Peyer's patch (tissue), 4 donors: ENCODE measurements around the gene MTFP1. TPM values are rescaled to one million over a fixed set of nuclear protein-coding genes. Genes with fewer than 3 reads are reported as not detected.
"Not testable (repeated sequence)": the region's sequence is repeated elsewhere in the genome, so short reads cannot be mapped to it uniquely, and the experiment has no call there.

Source experiments
- DNase-seq, 3 donors: peaks; one replicate each; pipeline ENCODE4 v3.0.0-alpha.2; 2017 to 2019
- H3K27ac ChIP-seq, 4 donors: fragments of 200-600 bp; sonication (generic); one replicate each; pipeline ENCODE4 v1.5.1; 2016 to 2019
- H3K27me3 ChIP-seq, 2 donors: fragments of 200-600 bp; sonication (generic); one replicate each; pipeline ENCODE4 v1.5.1; 2019
- H3K36me3 ChIP-seq, 3 donors: fragments of 200-600 bp; sonication (generic); one replicate each; pipeline ENCODE4 v1.5.1; 2016 to 2019
- H3K4me1 ChIP-seq, 4 donors: fragments of 200-600 bp; sonication (generic); one replicate each; pipeline ENCODE4 v1.5.1; 2016 to 2019
- H3K4me3 ChIP-seq, 4 donors: fragments of 200-600 bp; sonication (generic); 1 replicate in 3 of 4; 2 replicates in 1 of 4; pipeline ENCODE4 v1.5.1; 2016 to 2019; ENCODE audit warnings: mild to moderate bottlenecking in 1 of 4
- H3K9me3 ChIP-seq, 4 donors: fragments of 200-600 bp; sonication (generic); one replicate each; pipeline ENCODE4 v1.5.1; 2016 to 2019; ENCODE audit warnings: mild to moderate bottlenecking in 1 of 4
- CTCF ChIP-seq, 6 experiments: fragments of 450-650 bp in 4 of 6; fragments of 200-600 bp in 2 of 6; sonication (generic) in 1 of 6; IDR thresholded peaks; one replicate each; pipeline ENCODE4 v1.5.1; 2017 to 2019; ENCODE audit warnings: antibody characterized with exemption in 6 of 6, mild to moderate bottlenecking in 3 of 6, moderate library complexity in 1 of 6
- POLR2A ChIP-seq, 2 donors: fragments of 450-650 bp; IDR thresholded peaks; one replicate each; pipeline ENCODE4 v1.5.1; 2017; ENCODE audit warnings: antibody characterized with exemption in 2 of 2, mild to moderate bottlenecking in 2 of 2, moderate library complexity in 2 of 2
- total RNA-seq, 4 donors: library from RNA; depleted of rRNA; stranded (reverse); fragments of >200 nt; gene quantifications; one replicate each; pipeline ENCODE4 v1.1.0, GENCODE V29; 2016

MTFP1 gene
- total RNA-seq, 4 donors from 2014 or later, result 12.4 to 24.7 (median 19.2) TPM

- no peak overlapping the region for H3K4me3 ChIP-seq
- DNase-seq, result peak in 1 of 3 donors; percentile 43
- H3K27me3 ChIP-seq, result no peaks in the 10 kb centered on the region
- H3K36me3 ChIP-seq, result no peaks in the 10 kb centered on the region
- H3K27ac ChIP-seq, result no peak overlapping the region
- peaks cover 0 to 5% (median 0%) of the 10 kb centered on the region in 4 donors for H3K4me1 ChIP-seq
- TF ChIP-seq CTCF (IDR thresholded peaks at IDR 0.05) (no peak), POLR2A (IDR thresholded peaks at IDR 0.05) (no peak)
- peaks cover 0 to 3% (median 0%) of the 10 kb centered on the region in 4 donors for H3K9me3 ChIP-seq
Measured at GRCh38 chr22:30439836-30440235, 14.3 kb downstream of the MTFP1 start.

- no peak for TF ChIP-seq CTCF (IDR thresholded peaks at IDR 0.05)
- no peak for TF ChIP-seq POLR2A (IDR thresholded peaks at IDR 0.05)
- DNase-seq, result peak in 1 of 3 donors; percentile 18
- Histone ChIP-seq H3K4me3 (no peak overlapping the region), H3K27me3 (no peaks in the 10 kb centered on the region), H3K27ac (no peak overlapping the region), H3K9me3 (no peaks in the 10 kb centered on the region), H3K36me3 (no peaks in the 10 kb centered on the region), H3K4me1 (no peaks in the 10 kb centered on the region)
Measured at GRCh38 chr22:30441088-30441487, 15.5 kb downstream of the MTFP1 start.

- no peak for TF ChIP-seq POLR2A (IDR thresholded peaks at IDR 0.05)
- TF ChIP-seq CTCF (IDR thresholded peaks at IDR 0.05), result peak; percentile 51 to 80 (median 68)
- peak in 1 of 3 donors; percentile 72 for DNase-seq
- H3K4me1 ChIP-seq, result no peaks in the 10 kb centered on the region
Measured at GRCh38 chr22:30444632-30445437, 19.3 kb downstream of the MTFP1 start.

GRCh38 chr22:30445438-30446145 is 20.0 kb downstream of the MTFP1 start:
- Histone ChIP-seq H3K27me3 (no peaks in the 10 kb centered on the region), H3K9me3 (no peaks in the 10 kb centered on the region), H3K27ac (no peak overlapping the region), H3K36me3 (no peaks in the 10 kb centered on the region), H3K4me3 (no peak overlapping the region), H3K4me1 (no peaks in the 10 kb centered on the region)
- TF ChIP-seq CTCF (IDR thresholded peaks at IDR 0.05), result no peak
- TF ChIP-seq POLR2A (IDR thresholded peaks at IDR 0.05), result no peak
- no peak for DNase-seq

More at GRCh38 chr22:30444632-30445437, 19.3 kb downstream of the MTFP1 start:
- Histone ChIP-seq H3K27me3 (no peaks in the 10 kb centered on the region), H3K36me3 (no peaks in the 10 kb centered on the region), H3K9me3 (no peaks in the 10 kb centered on the region), H3K4me3 (no peak overlapping the region), H3K27ac (no peak overlapping the region)

- Histone ChIP-seq H3K4me3 (no peak overlapping the region), H3K27me3 (no peaks in the 10 kb centered on the region), H3K9me3 (no peaks in the 10 kb centered on the region), H3K36me3 (no peaks in the 10 kb centered on the region), H3K4me1 (no peaks in the 10 kb centered on the region), H3K27ac (no peak overlapping the region)
- DNase-seq, result no peak
- TF ChIP-seq CTCF (IDR thresholded peaks at IDR 0.05) (no peak), POLR2A (IDR thresholded peaks at IDR 0.05) (no peak)
Measured at GRCh38 chr22:30447656-30448055, 22.1 kb downstream of the MTFP1 start.

GRCh38 chr22:30451488-30451887 is 25.9 kb downstream of the MTFP1 start:
- DNase-seq, H3K36me3 ChIP-seq, H3K4me3 ChIP-seq, H3K27me3 ChIP-seq, H3K27ac ChIP-seq, H3K4me1 ChIP-seq, H3K9me3 ChIP-seq: not testable (repeated sequence)
